GM18951 (cell line): ENCODE data around the gene POFUT2.

Experiments
- POLR2A ChIP-seq: IDR thresholded peaks from 4 replicates; pipeline ENCODE4 v1.6.1; 2011; ENCODE audit warnings: mild to moderate bottlenecking; ENCODE audit not compliant: insufficient read length, insufficient read depth; ENCODE audit errors: extremely low read depth
- in situ Hi-C: fragments of 300-500 bp; cut with MboI; formaldehyde crosslinking; loops from one replicate; pipeline ENCODE4 v1.12.0; 2022; ENCODE audit warnings: low sequenced_read_pairs, mixed read lengths, inconsistent platforms; ENCODE audit not compliant: unreplicated experiment

The POFUT2 gene

DNA sequence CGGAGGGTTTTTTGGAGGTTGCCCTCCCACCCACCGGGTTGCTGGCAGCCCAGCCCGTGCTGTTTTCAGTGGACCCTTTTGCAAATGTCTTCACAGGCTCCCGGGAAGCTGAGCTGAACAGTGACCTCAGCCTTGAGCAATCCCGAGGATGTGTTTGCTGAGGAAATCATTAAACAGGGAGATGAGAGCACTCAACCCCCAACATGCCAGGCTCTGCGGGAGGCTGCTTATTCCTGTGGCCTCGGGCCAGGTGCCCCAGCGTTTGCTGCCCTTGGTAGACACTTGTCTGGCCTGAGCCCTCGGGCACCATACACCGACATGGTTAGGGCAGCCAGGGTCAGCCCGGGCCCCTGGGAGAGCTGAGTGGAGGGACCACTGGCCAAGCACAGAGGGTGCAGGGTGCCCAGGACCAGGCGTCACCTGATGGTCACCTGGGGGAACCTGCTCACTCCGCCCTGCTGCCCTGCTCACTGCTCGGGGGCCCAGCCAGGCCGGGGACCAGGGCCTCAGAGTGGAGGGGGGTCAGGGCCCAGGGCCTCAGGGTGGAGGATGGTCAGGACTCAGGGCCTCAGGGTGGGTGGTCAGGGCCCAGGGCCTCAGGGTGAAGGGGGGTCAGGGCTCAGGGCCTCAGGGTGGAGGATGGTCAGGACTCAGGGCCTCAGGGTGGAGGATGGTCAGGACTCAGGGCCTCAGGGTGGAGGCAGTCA, 42.5 kb upstream of the POFUT2 start:
- in situ Hi-C loops, result no loop called here
- no peak for TF ChIP-seq POLR2A

DNA sequence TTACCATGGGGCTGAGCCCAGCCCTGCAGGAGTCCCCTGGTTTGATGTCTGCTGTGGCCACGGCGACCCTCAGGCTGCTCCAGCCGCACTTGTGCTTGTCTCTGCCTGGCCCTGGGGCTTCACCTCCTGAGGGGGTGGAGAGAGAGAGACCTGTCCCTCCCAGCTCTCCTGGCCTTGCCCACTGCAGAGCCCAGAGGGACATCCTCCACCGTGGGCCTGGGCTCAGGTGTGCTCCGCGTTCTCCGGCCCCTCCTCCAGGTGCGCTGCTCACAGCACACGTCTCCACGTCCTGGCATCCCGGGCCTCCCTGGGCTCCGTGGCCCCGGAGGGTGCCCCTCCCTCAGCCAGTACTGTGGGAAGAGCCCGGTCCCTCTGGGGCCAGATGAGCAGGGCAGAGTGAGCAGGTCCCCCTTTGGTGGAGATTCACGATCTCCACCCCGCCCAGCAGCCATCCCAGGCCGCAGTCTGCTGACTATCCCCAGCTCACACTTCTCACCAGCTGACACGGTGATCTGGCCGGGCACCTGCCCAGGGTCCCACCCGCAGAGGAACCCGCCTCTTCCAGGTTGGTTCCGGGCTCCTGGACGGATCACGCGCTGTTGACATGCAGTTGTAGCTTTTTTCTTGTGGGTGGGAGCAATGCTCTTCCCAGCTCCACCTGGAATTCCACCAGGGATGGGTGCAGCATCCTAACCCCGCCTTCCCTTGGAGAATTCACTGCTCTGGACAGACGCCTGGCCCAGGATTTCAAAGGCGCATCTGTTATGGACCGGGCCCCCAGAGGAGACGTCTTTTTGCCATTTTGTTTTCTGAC, 41.8 kb upstream of the POFUT2 start:
- TF ChIP-seq POLR2A, result no peak
- in situ Hi-C loops, result no loop called here

DNA sequence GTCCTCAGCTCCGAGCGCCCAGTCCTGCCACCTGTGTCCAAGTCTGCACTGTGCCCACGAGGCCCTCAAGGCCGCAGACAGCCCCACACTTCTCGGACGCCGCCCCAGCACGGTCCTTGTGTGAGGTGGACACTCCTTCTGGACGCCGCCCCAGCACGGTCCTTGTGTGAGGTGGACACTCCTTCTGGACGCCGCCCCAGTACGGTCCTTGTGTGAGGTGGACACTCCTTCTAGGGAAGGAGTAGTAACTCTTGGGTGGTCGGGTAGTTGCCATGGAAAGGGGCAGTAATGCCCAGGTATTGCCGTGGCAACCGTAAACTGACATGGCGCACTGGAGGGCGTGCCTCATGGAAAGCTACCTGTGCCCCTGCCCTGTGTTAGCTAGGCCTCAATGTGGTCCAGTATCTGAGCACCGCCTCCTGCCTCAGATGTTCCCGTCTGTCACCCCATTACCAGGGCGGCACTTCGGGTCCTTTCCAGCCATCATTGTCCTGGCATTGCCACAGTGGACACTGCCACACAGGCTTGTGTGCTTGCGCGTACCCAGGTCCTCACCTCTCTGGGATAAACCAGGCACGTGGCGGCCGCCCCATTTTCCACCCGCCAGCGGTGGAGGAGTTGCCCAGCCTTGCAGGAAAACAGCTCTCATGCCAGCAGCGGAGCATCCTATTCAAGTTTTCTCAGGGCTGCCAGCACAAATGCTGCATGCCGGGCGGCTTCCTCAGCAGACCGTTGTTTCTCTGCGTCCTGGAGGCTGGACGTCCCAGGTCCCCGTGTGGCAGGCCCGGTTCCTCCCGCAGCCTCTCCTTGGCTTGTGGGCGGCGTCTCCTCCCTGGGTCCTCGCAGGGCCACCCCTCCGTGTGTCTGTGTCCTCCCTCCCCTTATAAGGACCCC, 40.8 kb upstream of the POFUT2 start:
- in situ Hi-C loops, result no loop called here
- no peak for TF ChIP-seq POLR2A

DNA sequence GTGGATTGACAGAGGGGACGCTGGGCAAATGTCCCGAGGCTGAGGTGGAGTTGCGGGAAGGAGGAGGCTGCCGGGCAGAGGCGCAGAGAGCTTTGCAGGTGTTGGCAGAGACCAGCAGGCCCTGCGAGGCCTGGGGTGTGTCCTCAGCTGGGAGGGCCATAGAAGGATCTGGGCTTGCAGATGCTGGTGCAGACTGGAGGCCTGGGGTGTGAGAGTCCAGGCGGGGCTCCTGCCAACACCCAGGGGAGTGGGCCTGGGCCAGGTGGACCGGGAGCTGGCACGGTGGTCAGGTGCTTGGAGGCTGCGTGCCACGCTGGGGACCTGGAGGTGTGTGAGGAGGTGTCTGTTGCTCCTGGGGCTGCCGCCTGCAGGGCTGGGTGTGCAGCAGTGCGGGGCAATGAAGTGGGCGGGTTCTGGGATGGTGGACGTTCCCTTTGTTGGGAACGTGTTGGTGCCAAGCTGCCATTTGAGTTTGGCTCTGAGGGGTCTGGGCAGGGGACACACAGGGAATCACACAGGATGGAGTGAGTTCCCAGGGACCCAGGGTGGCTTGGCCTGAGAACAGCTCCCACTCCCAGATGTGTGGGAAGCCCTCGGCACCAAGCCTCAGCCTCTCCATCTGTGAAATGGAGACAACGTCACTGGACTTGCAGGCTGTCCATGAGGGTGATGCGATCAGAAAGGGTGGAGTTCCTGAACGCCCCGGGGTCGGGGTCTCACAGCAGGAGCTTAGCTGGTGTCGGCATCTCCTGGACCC, 39.9 kb upstream of the POFUT2 start:
- in situ Hi-C loops, result no loop called here
- TF ChIP-seq POLR2A, result no peak

DNA sequence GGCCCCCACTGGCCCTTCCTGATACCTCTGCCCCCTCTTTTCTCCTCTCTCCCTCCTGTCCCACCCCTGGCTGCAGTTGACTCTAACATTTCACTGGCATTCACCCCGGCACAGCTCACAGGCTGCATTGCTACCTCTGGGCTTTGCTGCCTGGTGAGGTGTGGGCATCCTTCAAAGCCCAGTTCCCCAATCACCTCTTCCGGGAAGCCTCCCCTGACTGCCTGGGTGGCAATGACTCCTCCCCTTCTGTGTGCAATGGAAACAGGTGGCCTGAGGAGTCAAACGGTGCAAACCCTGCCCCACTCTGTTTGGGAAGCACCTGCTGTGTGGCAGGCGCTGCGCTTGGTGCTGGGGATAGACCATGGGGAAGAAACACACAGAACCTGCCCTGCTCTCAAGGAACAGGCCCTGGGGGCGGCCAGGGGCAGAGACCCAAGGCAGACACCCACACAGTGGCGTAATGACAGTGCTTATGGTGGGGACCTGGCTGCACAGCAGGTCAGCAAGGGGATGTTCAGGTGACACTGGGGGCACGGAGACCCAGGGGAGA, 39.3 kb upstream of the POFUT2 start:
- in situ Hi-C loops, result no loop called here
- no peak for TF ChIP-seq POLR2A

DNA sequence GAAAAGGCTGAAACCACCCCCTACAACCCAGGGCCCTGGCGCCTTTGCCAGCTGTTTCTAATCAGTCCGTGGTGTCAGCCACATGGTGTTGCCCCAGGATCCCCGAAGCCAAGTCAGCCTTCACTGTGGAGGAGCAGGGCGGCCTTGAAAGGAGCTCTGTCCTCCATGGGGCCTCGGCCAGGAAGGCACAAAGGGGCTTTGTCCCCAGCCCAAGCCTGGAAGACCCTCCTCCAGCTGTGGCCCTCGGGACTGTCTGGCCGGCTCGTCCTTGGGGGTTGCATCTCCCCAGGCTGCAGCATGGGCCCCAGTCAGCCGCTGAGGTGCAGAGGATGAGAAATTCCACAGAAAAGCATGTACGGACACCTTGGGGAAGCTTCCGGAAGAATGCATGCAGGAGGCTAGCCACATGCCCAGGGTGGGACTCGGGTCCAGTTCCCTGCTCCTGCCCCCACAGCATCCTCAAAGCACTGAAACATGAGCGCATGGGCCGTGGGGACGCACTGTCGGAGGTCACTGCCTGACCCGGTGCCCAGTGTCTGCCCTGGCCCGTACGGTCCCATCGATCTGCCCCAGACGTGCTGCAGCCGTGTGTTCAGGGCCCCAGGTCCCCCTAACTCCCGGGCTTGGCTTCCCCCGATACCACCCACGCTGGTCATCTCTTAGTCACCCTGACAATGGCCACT, 38.6 kb upstream of the POFUT2 start:
- in situ Hi-C loops, result no loop called here
- no peak for TF ChIP-seq POLR2A

DNA sequence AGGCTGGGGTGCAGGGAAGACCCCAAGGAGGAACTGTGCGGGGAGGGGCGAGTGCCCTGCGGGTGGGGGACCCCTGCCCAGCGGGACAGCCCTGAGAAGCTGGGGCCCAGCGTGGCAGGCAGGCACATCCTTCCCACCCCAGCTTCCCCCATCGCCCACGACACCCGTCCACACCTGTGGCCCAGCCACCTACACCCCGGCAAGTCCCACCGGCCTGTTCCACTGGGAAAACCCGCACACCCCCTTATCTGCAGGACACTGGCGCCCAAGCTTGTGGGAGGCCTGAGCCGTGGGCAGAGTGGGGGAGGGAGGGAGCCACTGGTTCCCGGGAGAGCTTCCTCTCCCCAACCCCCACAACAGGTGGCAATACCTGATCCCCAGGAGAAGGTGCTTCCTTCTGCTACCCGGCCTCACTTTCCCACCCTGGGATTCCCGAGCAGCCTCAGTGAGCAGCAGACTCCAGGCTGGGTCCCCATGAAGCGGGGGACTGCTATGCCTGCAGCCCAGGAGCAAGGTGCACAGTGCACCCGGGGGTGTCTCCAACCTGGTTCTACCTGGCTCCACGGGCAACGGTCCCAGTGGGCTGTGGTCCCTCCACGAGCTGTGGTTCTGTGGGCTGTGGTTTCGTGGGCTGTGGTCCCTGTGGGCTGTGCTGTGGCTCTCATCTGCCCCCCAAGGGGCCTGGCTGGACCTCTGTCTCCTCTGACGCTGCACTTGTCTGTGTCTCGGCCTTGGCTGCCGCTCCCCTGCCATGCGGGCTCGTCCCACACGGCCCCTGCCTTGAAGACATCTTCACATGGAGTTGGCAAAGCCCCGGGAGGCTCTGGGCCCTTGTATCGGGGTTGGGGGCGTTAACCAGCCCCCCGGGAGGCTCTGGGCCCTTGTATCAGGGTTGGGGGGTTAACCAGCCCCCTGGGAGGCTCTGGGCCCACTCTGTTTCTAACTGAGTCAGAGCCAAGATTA, 37.8 kb upstream of the POFUT2 start:
- TF ChIP-seq POLR2A, result no peak
- in situ Hi-C loops, result no loop called here

DNA sequence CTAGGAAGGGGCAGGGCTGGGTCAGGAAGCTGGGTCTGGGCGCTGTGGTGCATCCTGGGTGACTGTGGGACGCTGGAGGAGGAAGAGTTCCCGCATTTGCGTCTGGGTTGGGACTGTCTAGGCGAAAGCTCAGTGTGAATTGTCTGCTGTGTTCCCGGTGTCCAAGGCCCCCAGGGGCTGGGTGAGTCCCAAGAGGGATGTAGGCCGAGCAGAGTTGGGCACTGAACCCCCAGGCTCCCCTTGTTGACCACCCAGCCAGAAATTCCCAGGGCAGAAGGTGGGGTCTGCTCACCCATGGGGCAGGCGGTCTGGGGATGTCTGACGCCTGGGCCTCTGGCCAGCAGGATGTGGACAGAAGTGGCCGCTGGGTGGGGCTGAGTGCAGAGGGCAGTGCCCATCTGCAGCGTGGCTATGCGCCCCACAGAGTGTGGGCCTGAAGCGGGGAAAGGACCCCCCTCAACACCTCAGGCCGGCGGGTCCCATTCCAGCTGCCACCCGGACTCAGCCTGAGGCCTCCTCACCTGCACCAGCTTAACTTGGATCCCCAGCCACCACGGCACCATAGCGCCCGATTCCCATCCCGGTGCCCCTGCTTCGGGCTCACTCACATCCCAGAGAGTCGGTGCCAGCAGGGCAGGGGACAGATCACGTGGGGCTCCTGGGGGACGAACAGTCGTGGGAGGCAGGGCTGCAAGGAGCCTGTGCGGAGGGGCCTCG, 37.0 kb upstream of the POFUT2 start:
- in situ Hi-C loops, result no loop called here
- TF ChIP-seq POLR2A, result no peak

DNA sequence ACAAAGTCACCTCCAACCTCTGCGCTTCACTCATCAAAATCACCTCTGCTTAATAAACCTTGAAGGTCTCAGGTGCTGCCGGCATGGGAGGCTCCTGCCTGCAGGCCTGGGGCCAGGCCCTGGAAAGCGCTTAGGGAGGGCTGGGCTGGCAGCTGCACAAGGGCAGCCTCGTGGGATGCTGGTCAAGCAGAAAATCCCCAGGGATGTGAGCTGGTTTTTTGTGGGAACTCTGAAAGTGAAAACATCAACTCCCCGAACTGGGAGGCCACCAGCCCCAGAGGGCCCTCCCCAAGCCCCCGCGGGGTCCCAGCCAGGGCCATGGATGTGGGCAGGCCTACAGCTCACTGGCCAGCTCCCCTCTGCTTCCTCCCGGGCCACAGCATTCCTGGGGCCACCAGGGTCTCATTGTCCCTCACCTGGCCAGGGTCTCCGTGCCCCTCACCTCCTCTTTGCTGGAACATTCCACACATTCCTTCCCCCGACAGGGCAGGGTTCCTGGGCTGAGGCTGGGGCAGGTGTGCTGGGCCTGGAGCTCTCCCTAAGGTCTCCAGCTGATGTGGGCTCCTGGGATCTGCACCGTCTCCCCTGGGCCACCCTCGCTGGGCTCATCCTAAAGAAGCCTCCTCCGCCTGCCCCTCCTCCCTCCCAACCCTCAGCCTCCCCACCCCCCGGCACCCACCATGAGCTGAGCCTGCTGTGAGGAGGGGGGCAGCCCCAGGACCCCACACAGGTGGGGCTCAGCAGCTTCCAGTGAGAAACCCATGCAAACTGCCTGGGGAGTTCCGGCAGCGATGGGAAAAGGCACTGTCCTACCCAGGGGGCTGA, 36.0 kb upstream of the POFUT2 start:
- in situ Hi-C loops, result no loop called here
- no peak for TF ChIP-seq POLR2A
